CD4-positive, alpha-beta T cell (primary cell): Measurements from ENCODE around the gene ELANE. TPM values are rescaled to one million over a fixed set of nuclear protein-coding genes. Genes with fewer than 3 reads are reported as not detected.
A peak's percentile ranks its signal among the peaks of the same experiment; 100 is the strongest.

ENCODE experiments used
- ATAC-seq: fragments of 200-7000 bp; cut with Tn5 transposase; one replicate; pipeline ENCODE4 v1.10.0; 2022; ENCODE audit warnings: mild to moderate bottlenecking; ENCODE audit not compliant: poor library complexity
- CTCF ChIA-PET: fragments of 350-600 bp; sonication (Branson Sonifier 250); formaldehyde crosslinking; loops from one replicate; lab custom pipeline; 2021; ENCODE audit warnings: antibody characterized with exemption, inconsistent platforms; lab: Charles Lee
- POLR2A ChIA-PET: fragments of 350-600 bp; sonication (Branson Sonifier 250); formaldehyde crosslinking; loops from one replicate; lab custom pipeline; 2021; ENCODE audit warnings: antibody characterized with exemption, inconsistent platforms; lab: Charles Lee
- DNase-seq, 14 experiments: peaks; one replicate each; pipeline ENCODE4 v3.0.0-alpha.2; 2013 to 2020; ENCODE audit warnings: mixed read lengths in 2 of 14
- H3K27ac ChIP-seq, 2 donors: one replicate each; pipeline versions ENCODE4 v1.5.1 to v1.7.0; 2013; ENCODE audit warnings: low read length in 2 of 2, low read depth in 1 of 2, mild to moderate bottlenecking in 1 of 2
- H3K27me3 ChIP-seq, 2 experiments: 1 replicate in 1 of 2; 2 replicates in 1 of 2; pipeline versions ENCODE4 v1.6.1 to v1.7.0; 2013; ENCODE audit warnings: low read length in 2 of 2, control low read depth in 1 of 2, mild to moderate bottlenecking in 1 of 2, moderate library complexity in 1 of 2; ENCODE audit not compliant: insufficient read depth in 2 of 2, control insufficient read depth in 1 of 2
- H3K36me3 ChIP-seq: one replicate; pipeline ENCODE4 v1.6.1; 2013; ENCODE audit warnings: low read length, control low read depth; ENCODE audit not compliant: insufficient read depth
- H3K4me1 ChIP-seq: one replicate; pipeline ENCODE4 v1.6.1; 2013; ENCODE audit warnings: low read length, control low read depth; ENCODE audit not compliant: insufficient read depth
- H3K4me3 ChIP-seq: one replicate; pipeline ENCODE4 v1.5.1; 2013; ENCODE audit warnings: mild to moderate bottlenecking, low read length, moderate library complexity
- H3K9me3 ChIP-seq, 2 experiments: 1 replicate in 1 of 2; 2 replicates in 1 of 2; pipeline versions ENCODE4 v1.6.1 to v1.7.0; 2013; ENCODE audit warnings: low read length in 2 of 2, mild to moderate bottlenecking in 2 of 2, control low read depth in 1 of 2, moderate library complexity in 1 of 2; ENCODE audit not compliant: control insufficient read depth in 1 of 2, insufficient read depth in 1 of 2
- H3K27ac Mint-ChIP-seq: one replicate; pipeline ENCODE4 v1.8.0; 2020; ENCODE audit warnings: mixed read lengths
- H3K27me3 Mint-ChIP-seq: one replicate; pipeline ENCODE4 v1.8.0; 2021; ENCODE audit warnings: mixed read lengths
- H3K36me3 Mint-ChIP-seq: one replicate; pipeline ENCODE4 v1.8.0; 2021; ENCODE audit warnings: low read depth, mixed read lengths
- H3K4me1 Mint-ChIP-seq: one replicate; pipeline ENCODE4 v1.8.0; 2021; ENCODE audit warnings: low read depth, mixed read lengths
- H3K4me3 Mint-ChIP-seq: one replicate; pipeline ENCODE4 v1.8.0; 2020; ENCODE audit warnings: mild to moderate bottlenecking, mixed read lengths
- H3K9me3 Mint-ChIP-seq: one replicate; pipeline ENCODE4 v1.8.0; 2020; ENCODE audit warnings: mixed read lengths
- intact Hi-C, 2 experiments: fragments of 100-400 bp; cut with DNase I in 1 of 2; cut with micrococcal nuclease in 1 of 2; formaldehyde crosslinking; loops; one replicate each; pipeline versions ENCODE4 v1.15.1 to v1.9.0; 2023 to 2025; cut with DNase I, micrococcal nuclease
- total RNA-seq, 174 experiments: library from RNA in 2 of 174; stranded (reverse) in 2 of 174; gene quantifications; one replicate each; pipeline ENCODE4 v1.2.3 and lab custom pipeline; 2021 to 2026
- TF ChIP-seq, protein P1 (sequence below): fragments of 200-600 bp; IDR thresholded peaks from one replicate; pipeline ENCODE4 v1.8.0; 2022; ENCODE audit warnings: antibody characterized with exemption, mild to moderate bottlenecking

The ELANE gene
- total RNA-seq, 2 experiments from 2014 or later: not detected

DNA sequence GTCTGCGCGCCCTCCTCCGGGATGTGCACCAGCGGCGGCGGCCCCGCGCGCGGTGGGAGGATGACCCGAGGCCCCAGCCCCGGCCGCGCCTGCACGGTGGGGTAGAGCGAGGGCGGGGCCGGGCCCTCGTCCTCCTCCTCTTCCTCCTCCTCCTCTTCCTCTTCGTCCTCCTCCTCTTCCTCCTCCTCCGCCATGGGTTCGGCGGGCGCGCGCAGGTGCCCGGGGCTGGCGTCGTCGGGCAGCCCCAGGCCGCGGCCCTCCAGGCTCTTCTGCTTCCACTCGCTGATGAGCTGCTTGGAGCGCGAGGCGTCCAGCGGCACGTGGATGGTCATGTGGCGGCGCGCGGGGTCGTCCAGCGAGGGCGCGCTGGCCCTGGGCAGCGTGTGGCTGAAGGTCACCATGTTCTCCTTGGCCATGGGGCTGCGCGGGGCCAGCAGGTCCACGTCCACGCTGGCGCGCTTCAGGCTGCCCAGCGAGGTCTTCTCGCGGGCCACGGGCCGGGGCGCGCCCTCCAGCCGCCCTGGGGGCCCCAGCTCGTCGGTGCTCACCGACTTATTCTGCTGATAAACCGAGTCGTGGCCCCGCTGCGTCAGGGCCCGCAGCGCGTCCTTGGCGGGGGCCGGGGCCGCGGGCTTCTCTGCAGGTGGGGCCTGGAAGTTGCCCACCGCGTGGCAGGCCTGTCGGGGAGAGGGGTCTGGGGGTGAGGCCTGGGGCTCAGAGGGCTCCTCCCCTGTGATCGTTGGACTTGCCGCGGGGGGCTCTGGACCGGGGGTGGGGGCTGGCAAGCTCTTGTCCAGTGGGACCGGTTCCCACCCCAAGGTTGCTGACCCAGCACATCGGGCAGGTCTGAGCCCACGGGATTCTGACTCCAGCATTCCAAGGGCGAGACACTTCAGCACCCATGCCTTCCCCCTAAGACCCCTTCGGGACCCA is 38.6 kb upstream of the ELANE start:
- H3K9me3 ChIP-seq: peaks cover 0 to 11% of the 10 kb centered on the region in 2 experiments
- no peaks in the 10 kb centered on the region for H3K4me1 Mint-ChIP-seq
- H3K27me3 Mint-ChIP-seq: no peaks in the 10 kb centered on the region
- TF ChIP-seq, protein P1, sequence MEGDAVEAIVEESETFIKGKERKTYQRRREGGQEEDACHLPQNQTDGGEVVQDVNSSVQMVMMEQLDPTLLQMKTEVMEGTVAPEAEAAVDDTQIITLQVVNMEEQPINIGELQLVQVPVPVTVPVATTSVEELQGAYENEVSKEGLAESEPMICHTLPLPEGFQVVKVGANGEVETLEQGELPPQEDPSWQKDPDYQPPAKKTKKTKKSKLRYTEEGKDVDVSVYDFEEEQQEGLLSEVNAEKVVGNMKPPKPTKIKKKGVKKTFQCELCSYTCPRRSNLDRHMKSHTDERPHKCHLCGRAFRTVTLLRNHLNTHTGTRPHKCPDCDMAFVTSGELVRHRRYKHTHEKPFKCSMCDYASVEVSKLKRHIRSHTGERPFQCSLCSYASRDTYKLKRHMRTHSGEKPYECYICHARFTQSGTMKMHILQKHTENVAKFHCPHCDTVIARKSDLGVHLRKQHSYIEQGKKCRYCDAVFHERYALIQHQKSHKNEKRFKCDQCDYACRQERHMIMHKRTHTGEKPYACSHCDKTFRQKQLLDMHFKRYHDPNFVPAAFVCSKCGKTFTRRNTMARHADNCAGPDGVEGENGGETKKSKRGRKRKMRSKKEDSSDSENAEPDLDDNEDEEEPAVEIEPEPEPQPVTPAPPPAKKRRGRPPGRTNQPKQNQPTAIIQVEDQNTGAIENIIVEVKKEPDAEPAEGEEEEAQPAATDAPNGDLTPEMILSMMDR: no peak
- no peak for DNase-seq
- H3K4me3 ChIP-seq: no peak overlapping the region
- POLR2A ChIA-PET: no interaction called here
- H3K4me1 ChIP-seq: no peaks in the 10 kb centered on the region
- no peak overlapping the region for H3K4me3 Mint-ChIP-seq
- no peak overlapping the region for H3K27ac ChIP-seq
- no peaks in the 10 kb centered on the region for H3K27me3 ChIP-seq
- peak overlapping the region; percentile 20 for H3K27ac Mint-ChIP-seq
- intact Hi-C loops: no loop called here
- H3K36me3 Mint-ChIP-seq: peaks cover 50% of the 10 kb centered on the region
- CTCF ChIA-PET: interaction anchor here (0.6 kb wide), 1 partner anchor 159 kb away, joined by 3 read pairs; no protein-coding TSS in a partner anchor
- H3K9me3 Mint-ChIP-seq: no peaks in the 10 kb centered on the region
- peaks cover 38% of the 10 kb centered on the region for H3K36me3 ChIP-seq
- ATAC-seq: no peak

DNA sequence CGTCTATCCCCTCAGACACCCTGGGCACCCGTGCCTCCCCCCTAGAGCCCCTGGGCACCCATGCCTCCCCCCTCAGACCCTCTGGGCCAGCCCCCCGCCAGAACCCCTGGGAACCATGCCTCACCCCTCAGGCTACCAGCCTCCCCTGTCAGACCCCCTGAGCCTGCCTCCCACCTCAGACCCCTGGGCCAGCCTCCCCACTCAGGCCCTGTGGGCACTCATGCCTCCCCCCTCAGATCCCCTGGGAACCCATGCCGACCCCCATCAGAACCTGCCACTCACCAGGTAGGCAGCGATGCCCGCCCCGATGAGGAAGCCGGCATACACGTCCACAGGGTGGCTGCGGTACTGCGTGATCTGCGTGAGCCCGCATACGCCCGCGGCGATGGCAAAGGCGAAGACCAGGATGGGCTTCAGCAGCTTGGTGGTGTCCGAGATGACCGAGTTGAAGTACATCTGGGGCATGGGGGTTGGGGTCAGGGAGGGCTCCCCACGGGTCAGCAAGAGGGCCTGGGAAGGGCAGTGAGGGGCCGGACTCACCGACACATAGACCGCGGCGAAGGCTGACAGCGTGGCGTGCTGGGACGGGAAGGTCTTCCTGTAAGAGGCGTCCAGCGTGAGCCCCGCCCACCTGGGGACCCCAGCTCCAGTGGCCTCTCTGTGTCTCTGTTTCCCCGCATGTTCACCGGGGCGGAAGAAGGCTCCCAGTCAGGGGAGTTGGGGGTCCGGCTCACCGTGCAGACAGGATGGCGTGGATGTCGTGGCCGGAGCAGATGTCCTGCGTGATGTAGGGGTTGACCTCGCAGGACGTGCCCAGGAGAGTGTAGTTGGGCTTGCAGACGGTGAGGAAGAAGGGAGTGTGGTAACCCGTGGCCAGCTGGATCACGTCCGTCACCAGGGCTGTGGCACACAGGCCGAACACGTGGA is 37.7 kb upstream of the ELANE start:
- TF ChIP-seq, protein P1: no peak
- POLR2A ChIA-PET: no interaction called here
- peaks cover 0 to 11% of the 10 kb centered on the region in 2 experiments for H3K9me3 ChIP-seq
- H3K4me3 ChIP-seq: no peak overlapping the region
- ATAC-seq (no peak), DNase-seq (peak in 1 of 14 experiments; percentile 47)
- intact Hi-C loops: no loop called here
- Mint-ChIP-seq H3K27ac (peak overlapping the region; percentile 20), H3K36me3 (peaks cover 47% of the 10 kb centered on the region), H3K4me3 (no peak overlapping the region), H3K4me1 (no peaks in the 10 kb centered on the region), H3K9me3 (no peaks in the 10 kb centered on the region), H3K27me3 (no peaks in the 10 kb centered on the region)
- CTCF ChIA-PET: no interaction called here
- H3K27me3 ChIP-seq: no peaks in the 10 kb centered on the region
- no peak overlapping the region for H3K27ac ChIP-seq
- peaks cover 29% of the 10 kb centered on the region for H3K36me3 ChIP-seq
- no peaks in the 10 kb centered on the region for H3K4me1 ChIP-seq

DNA sequence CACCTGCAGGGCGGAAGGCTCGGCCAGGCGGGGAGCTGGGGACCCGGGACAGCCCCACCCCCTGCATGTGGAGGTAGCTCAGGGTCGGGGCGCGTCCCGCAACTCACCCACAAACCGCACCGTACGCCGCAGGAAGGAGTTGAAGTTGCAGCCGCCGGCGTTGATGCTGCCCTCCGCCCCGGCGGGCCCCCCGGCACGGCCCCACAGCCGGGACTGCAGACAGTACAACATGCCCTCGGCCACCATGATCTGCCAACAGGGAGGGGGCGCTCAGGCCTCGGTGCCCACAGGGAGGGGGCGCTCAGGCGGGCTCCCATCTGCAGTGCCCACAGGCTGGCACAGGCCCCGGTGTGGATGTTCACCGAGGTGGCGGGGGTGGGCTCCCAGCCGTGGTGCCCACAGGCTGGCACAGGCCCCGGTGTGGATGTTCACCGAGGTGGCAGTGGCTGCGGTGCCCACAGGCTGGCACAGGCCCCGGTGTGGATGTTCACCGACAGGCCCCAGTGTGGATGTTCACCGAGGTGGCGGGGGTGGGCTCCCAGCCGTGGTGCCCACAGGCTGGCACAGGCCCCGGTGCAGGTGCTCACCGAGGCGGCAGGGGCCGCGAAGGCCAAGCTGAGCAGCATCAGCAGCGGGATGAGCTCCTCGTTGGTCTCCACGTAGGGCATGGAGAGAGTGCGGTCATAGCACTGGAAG is 36.9 kb upstream of the ELANE start:
- ATAC-seq: peak; percentile 19
- Mint-ChIP-seq H3K4me3 (no peak overlapping the region), H3K27me3 (no peaks in the 10 kb centered on the region), H3K27ac (peak overlapping the region; percentile 64), H3K9me3 (no peaks in the 10 kb centered on the region), H3K36me3 (peaks cover 39% of the 10 kb centered on the region), H3K4me1 (no peaks in the 10 kb centered on the region)
- Histone ChIP-seq H3K27ac (no peak overlapping the region), H3K4me1 (no peaks in the 10 kb centered on the region), H3K4me3 (no peak overlapping the region), H3K9me3 (peaks cover 0 to 11% of the 10 kb centered on the region in 2 experiments), H3K27me3 (no peaks in the 10 kb centered on the region), H3K36me3 (peaks cover 21% of the 10 kb centered on the region)
- intact Hi-C loops: no loop called here
- POLR2A ChIA-PET: interaction anchor here (0.5 kb wide), 1 partner anchor 1474 kb away, joined by 3 read pairs; no protein-coding TSS in a partner anchor
- TF ChIP-seq, protein P1: no peak
- CTCF ChIA-PET: no interaction called here
- DNase-seq: peak in 1 of 14 experiments; percentile 46
